Measurements from ENCODE around the gene TTC38. TPM values are rescaled to one million over a fixed set of nuclear protein-coding genes. Genes with fewer than 3 reads are reported as not detected.

Gene TTC38
- total RNA-seq, 1 experiment from 2014 or later: 31.5 TPM

DNA sequence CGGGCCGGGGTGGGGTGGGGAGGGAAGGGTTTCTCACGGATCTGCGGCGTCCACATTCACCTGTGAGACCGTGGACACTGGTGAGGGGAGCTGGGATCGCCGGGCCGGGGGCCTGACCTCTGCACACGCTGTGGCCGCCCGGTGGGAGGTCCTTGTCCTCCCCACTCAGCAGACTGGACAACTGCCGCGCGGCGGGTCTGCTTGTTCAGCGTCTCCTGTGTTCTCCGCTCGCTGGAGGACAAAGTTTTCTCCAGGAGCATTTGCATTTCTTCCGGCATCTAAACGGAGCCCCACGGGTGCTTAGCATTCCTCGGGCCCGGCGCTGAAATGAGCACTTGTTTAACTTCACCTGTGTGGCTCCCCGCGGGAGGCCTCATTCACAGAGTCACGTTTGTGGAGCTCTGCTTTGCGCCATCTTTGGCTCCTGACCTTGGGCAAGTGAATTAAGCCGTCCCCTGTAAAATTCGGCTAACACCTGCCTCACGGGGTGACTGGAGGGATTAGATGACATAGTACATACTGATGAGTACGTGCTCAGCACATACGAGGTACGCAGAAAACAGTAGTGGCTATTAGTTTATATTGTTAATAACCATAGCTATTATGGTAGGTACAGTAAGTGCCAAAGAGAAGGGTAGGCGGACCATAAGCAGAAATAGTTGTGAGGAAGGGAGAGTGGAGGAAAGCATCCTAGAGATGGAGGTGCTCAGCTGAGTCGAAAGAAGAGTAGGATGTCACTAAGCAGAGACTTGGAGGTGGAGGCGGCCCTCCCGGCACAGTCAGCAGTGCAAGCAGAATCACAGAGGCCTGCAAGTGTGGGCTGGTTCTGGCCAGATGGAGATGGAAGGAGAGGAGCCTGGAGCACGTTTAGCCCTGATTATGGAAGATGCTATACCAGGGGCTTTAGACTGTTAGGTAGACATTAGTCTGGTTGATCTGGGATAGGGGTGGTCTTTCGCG is 68.6 kb downstream of the TTC38 start:
- Histone ChIP-seq H2BK15ac (ENCODE audit: low read depth, low read length) (no peak overlapping the region), H4K8ac (replicated peaks; ENCODE audit: insufficient read length, low read depth, low read length) (no peak overlapping the region), H3T11ph (ENCODE audit: low read length) (no peak overlapping the region), H3K23me2 (ENCODE audit: insufficient read length, low read depth, low read length, poor library complexity, severe bottlenecking) (peaks cover 11% of the 10 kb centered on the region), H2BK12ac (ENCODE audit: insufficient read length, low read depth, low read length) (no peak overlapping the region), H4K20me1 (ENCODE audit: control insufficient read depth, insufficient read depth, insufficient read length) (no peaks in the 10 kb centered on the region), H3K27me3 (ENCODE audit: insufficient read depth, low read length) (no peaks in the 10 kb centered on the region), H3K56ac (ENCODE audit: insufficient read length, low read depth, low read length) (no peak overlapping the region), H3K4me1 (ENCODE audit: insufficient read depth, low read length) (no peaks in the 10 kb centered on the region; the same call in 1 of the 2 replicates), H3K79me1 (ENCODE audit: insufficient read depth, low read depth, low read length, poor library complexity, severe bottlenecking) (peaks cover 5% of the 10 kb centered on the region), H3K27ac (ENCODE audit: insufficient read length, low read depth, low read length) (no peak overlapping the region), H2BK20ac (ENCODE audit: low read depth, low read length, poor library complexity, severe bottlenecking) (no peak overlapping the region), H3K4me2 (ENCODE audit: insufficient read depth, insufficient read length, low read length) (peak overlapping the region; percentile 82), H3K79me2 (ENCODE audit: insufficient read depth, low read length) (peaks cover 3% of the 10 kb centered on the region; the same call in 1 of the 2 replicates), H2AFZ (ENCODE audit: low read length) (no peak overlapping the region), H4K5ac (ENCODE audit: insufficient read length, low read depth, low read length) (no peak overlapping the region), H3K4ac (ENCODE audit: low read depth, low read length) (no peak overlapping the region), H2BK5ac (ENCODE audit: insufficient read length, low read length) (no peak overlapping the region), H3K9ac (ENCODE audit: extremely low read depth, insufficient read length, low read length) (peak overlapping the region; percentile 33), H3K23ac (ENCODE audit: insufficient read length, low read depth, low read length) (no peak overlapping the region), H3K18ac (ENCODE audit: insufficient read length, low read depth, low read length) (no peak overlapping the region), H3K9me3 (ENCODE audit: control insufficient read depth, low read depth, low read length) (no peaks in the 10 kb centered on the region), H3K14ac (ENCODE audit: insufficient read depth, low read length) (no peak overlapping the region), H2BK120ac (ENCODE audit: low read depth, low read length, poor library complexity, severe bottlenecking) (no peak overlapping the region), H2AK5ac (ENCODE audit: insufficient read length, low read length) (no peak overlapping the region), H4K91ac (ENCODE audit: insufficient read length, low read depth, low read length) (no peak overlapping the region)
- Mint-ChIP-seq H3K27me3 (ENCODE audit: low read depth) (no peaks in the 10 kb centered on the region), H3K4me3 (peak overlapping the region; percentile 96 to 98), H3K4me1 (peaks cover 15 to 23% of the 10 kb centered on the region in 2 experiments), H3K36me3 (ENCODE audit: insufficient read depth in 1 of 3, low read depth in 3 of 3) (peaks cover 33 to 67% (median 39%) of the 10 kb centered on the region in 3 experiments), H3K9me3 (no peaks in the 10 kb centered on the region; a peak in 2 of 5 replicates), H3K27ac (peak overlapping the region; percentile 84 to 98 (median 96))
- no CpG with 5 or more reads among the region's 42 CpGs for WGBS (ENCODE audit: extremely low coverage, insufficient read length, low lambda C conversion rate)
- TF ChIP-seq, protein P1, sequence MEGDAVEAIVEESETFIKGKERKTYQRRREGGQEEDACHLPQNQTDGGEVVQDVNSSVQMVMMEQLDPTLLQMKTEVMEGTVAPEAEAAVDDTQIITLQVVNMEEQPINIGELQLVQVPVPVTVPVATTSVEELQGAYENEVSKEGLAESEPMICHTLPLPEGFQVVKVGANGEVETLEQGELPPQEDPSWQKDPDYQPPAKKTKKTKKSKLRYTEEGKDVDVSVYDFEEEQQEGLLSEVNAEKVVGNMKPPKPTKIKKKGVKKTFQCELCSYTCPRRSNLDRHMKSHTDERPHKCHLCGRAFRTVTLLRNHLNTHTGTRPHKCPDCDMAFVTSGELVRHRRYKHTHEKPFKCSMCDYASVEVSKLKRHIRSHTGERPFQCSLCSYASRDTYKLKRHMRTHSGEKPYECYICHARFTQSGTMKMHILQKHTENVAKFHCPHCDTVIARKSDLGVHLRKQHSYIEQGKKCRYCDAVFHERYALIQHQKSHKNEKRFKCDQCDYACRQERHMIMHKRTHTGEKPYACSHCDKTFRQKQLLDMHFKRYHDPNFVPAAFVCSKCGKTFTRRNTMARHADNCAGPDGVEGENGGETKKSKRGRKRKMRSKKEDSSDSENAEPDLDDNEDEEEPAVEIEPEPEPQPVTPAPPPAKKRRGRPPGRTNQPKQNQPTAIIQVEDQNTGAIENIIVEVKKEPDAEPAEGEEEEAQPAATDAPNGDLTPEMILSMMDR (conservative IDR thresholded peaks at IDR 0.05): no peak
- DNase-seq: no peak

Data from H9 (cell line).